ENCODE measurements around the gene WT1.

WT1 gene

GRCh38 chr11:32418836-32419235 is 16.5 kb downstream of the WT1 start:
- DNase-seq (ENCODE audit: extremely low read depth, low read depth): no peak
- TF ChIP-seq CTCF (IDR thresholded peaks at IDR 0.05; ENCODE audit: low read depth, low read length, missing control alignments): no peak
- H3K4me3 ChIP-seq (replicated peaks; ENCODE audit: low read depth, low read length): no peak overlapping the region

- no peak for TF ChIP-seq CTCF (IDR thresholded peaks at IDR 0.05; ENCODE audit: low read depth, low read length, missing control alignments)
- DNase-seq (ENCODE audit: extremely low read depth, low read depth): no peak
- H3K4me3 ChIP-seq (replicated peaks; ENCODE audit: low read depth, low read length): no peak overlapping the region
Measured at GRCh38 chr11:32417806-32418205, 17.5 kb downstream of the WT1 start.

- DNase-seq (ENCODE audit: extremely low read depth, low read depth): no peak
- TF ChIP-seq CTCF (IDR thresholded peaks at IDR 0.05; ENCODE audit: low read depth, low read length, missing control alignments): no peak
Measured at GRCh38 chr11:32416301-32416700, 19.0 kb downstream of the WT1 start.

GRCh38 chr11:32414925-32415324 is 20.4 kb downstream of the WT1 start:
- TF ChIP-seq CTCF (IDR thresholded peaks at IDR 0.05; ENCODE audit: low read depth, low read length, missing control alignments): no peak
- no peak for DNase-seq (ENCODE audit: extremely low read depth, low read depth)

More at GRCh38 chr11:32416301-32416700, 19.0 kb downstream of the WT1 start:
- H3K4me3 ChIP-seq (replicated peaks; ENCODE audit: low read depth, low read length): no peak overlapping the region

GRCh38 chr11:32411942-32412615 is 23.3 kb downstream of the WT1 start:
- DNase-seq (ENCODE audit: extremely low read depth, low read depth): no peak
- TF ChIP-seq CTCF (IDR thresholded peaks at IDR 0.05; ENCODE audit: low read depth, low read length, missing control alignments): no peak
- no peak overlapping the region for H3K4me3 ChIP-seq (replicated peaks; ENCODE audit: low read depth, low read length)

More at GRCh38 chr11:32414925-32415324, 20.4 kb downstream of the WT1 start:
- no peak overlapping the region for H3K4me3 ChIP-seq (replicated peaks; ENCODE audit: low read depth, low read length)

- TF ChIP-seq CTCF (IDR thresholded peaks at IDR 0.05; ENCODE audit: low read depth, low read length, missing control alignments): no peak
- no peak for DNase-seq (ENCODE audit: extremely low read depth, low read depth)
- no peak overlapping the region for H3K4me3 ChIP-seq (replicated peaks; ENCODE audit: low read depth, low read length)
Measured at GRCh38 chr11:32405592-32405991, 29.7 kb downstream of the WT1 start.

GRCh38 chr11:32402836-32403235 is 32.5 kb downstream of the WT1 start:
- no peak overlapping the region for H3K4me3 ChIP-seq (replicated peaks; ENCODE audit: low read depth, low read length)
- no peak for TF ChIP-seq CTCF (IDR thresholded peaks at IDR 0.05; ENCODE audit: low read depth, low read length, missing control alignments)
- DNase-seq (ENCODE audit: extremely low read depth, low read depth): no peak
